ENCODE data around the gene RGS16. TPM values are rescaled to one million over a fixed set of nuclear protein-coding genes. Genes with fewer than 3 reads are reported as not detected.

The RGS16 gene
- total and polyA plus RNA-seq, 2 of the 13 experiments (the other 11 are each of a cell fraction or from before 2014, with no cell fraction given): not detected

- TF ChIP-seq ZBTB33 (CRISPR knock-in tag; IDR thresholded peaks at IDR 0.05): no peak
- no peak for TF ChIP-seq ATF4 (CRISPR knock-in tag; IDR thresholded peaks at IDR 0.05)
- no peak for TF ChIP-seq ZBTB37 (CRISPR knock-in tag; IDR thresholded peaks at IDR 0.05)
- no peak for TF ChIP-seq PRDM10 (CRISPR knock-in tag; IDR thresholded peaks at IDR 0.05; ENCODE audit: low read depth)
- TF ChIP-seq AGO2 (optimal IDR thresholded peaks at IDR 0.05; ENCODE audit: low read depth, low read length): no peak
- TF ChIP-seq ZFP91 (CRISPR knock-in tag; IDR thresholded peaks at IDR 0.05; ENCODE audit: borderline replicate concordance): no peak
- TF ChIP-seq ZNF441 (CRISPR knock-in tag; IDR thresholded peaks at IDR 0.05; ENCODE audit: borderline replicate concordance): no peak
- no peak for TF ChIP-seq PTBP1 (IDR thresholded peaks at IDR 0.05; ENCODE audit: low read depth, low read length, poor library complexity, severe bottlenecking)
- no peak for TF ChIP-seq ZMAT3 (CRISPR knock-in tag; conservative IDR thresholded peaks at IDR 0.05)
- peak; percentile 56; the same call in 1 of the 2 replicates for TF ChIP-seq ZNF362 (CRISPR knock-in tag; IDR thresholded peaks at IDR 0.05; ENCODE audit: borderline replicate concordance)
- TF ChIP-seq ZNF512B (CRISPR knock-in tag; IDR thresholded peaks at IDR 0.05; ENCODE audit: borderline replicate concordance): no peak
- no peak for TF ChIP-seq NFKBIZ (CRISPR knock-in tag; IDR thresholded peaks at IDR 0.05)
- TF ChIP-seq HOXD1 (CRISPR knock-in tag; IDR thresholded peaks at IDR 0.05): no peak
- TF ChIP-seq RELA (CRISPR knock-in tag; IDR thresholded peaks at IDR 0.05): no peak
- no peak for TF ChIP-seq SALL1 (CRISPR knock-in tag; IDR thresholded peaks at IDR 0.05)
These were observed 2.8 kb downstream of the RGS16 start (continued) for GRCh38 chr1:182601416-182601786.
